Heart right ventricle (tissue), 16 donors: ENCODE results near the gene CAPRIN1. TPM values are rescaled to one million over a fixed set of nuclear protein-coding genes. Genes with fewer than 3 reads are reported as not detected.

Source experiments
- ATAC-seq, 8 donors: fragments of 200-7000 bp; cut with Tn5 transposase; one replicate each; pipeline ENCODE4 v1.9.1; 2020; ENCODE audit warnings: mild to moderate bottlenecking in 8 of 8, moderate library complexity in 8 of 8, moderate number of reproducible peaks in 1 of 8
- DNase-seq, 2 donors: peaks; one replicate each; pipeline ENCODE4 v3.0.0-alpha.2; 2020
- H3K27ac ChIP-seq, 10 donors: fragments of 200-600 bp; sonication (generic) in 2 of 10; one replicate each; pipeline versions ENCODE4 v1.5.0 to v1.8.0; 2020 to 2022; ENCODE audit warnings: mild to moderate bottlenecking in 3 of 10
- H3K27me3 ChIP-seq, 7 donors: fragments of 200-600 bp; one replicate each; pipeline ENCODE4 v1.8.0; 2021 to 2022; ENCODE audit warnings: mild to moderate bottlenecking in 2 of 7
- H3K36me3 ChIP-seq, 9 donors: fragments of 200-600 bp; sonication (generic) in 1 of 9; one replicate each; pipeline versions ENCODE4 v1.5.0 to v1.8.0; 2020 to 2022; ENCODE audit warnings: mild to moderate bottlenecking in 2 of 9
- H3K4me1 ChIP-seq, 9 donors: fragments of 200-600 bp; sonication (generic) in 1 of 9; one replicate each; pipeline versions ENCODE4 v1.5.0 to v1.8.0; 2020 to 2022; ENCODE audit warnings: mild to moderate bottlenecking in 4 of 9
- H3K4me3 ChIP-seq, 10 donors: fragments of 200-600 bp; sonication (generic) in 2 of 10; one replicate each; pipeline versions ENCODE4 v1.5.0 to v1.8.0; 2020 to 2022; ENCODE audit warnings: mild to moderate bottlenecking in 7 of 10, moderate library complexity in 2 of 10
- H3K9me3 ChIP-seq, 11 donors: fragments of 200-600 bp in 10 of 11; sonication (generic) in 2 of 11; one replicate each; pipeline versions ENCODE4 v1.5.0 to v1.8.0; 2013 to 2022; ENCODE audit warnings: mild to moderate bottlenecking in 2 of 11, control low read depth in 1 of 11, moderate library complexity in 1 of 11
- CTCF ChIP-seq, 9 donors: fragments of 200-600 bp; sonication (generic) in 2 of 9; IDR thresholded peaks; one replicate each; pipeline versions ENCODE4 v1.5.0 to v1.8.0; 2021 to 2022; ENCODE audit warnings: antibody characterized with exemption in 9 of 9, mild to moderate bottlenecking in 5 of 9, moderate library complexity in 1 of 9
- WGBS, 2 donors: extraction: QIAGEN DNeasy Blood & Tissue Kit; methylation state at CpG; one replicate each; pipeline ENCODE4 v1.1.7; 2013; ENCODE audit warnings: inconsistent platforms in 1 of 2; 5-methylcytosine and 5-hydroxymethylcytosine counted together
- intact Hi-C, 10 donors: fragments of 100-400 bp; cut with DNase I; formaldehyde crosslinking; loops; one replicate each; pipeline versions ENCODE4 v1.11.1 to v1.14.2; 2022
- polyA plus RNA-seq, 2 donors: library from polyadenylated mRNA; stranded (reverse); fragments of 200-250 nt; gene quantifications; one replicate each; pipeline ENCODE4 v1.2.3, GENCODE V29; 2013
- total RNA-seq, 10 donors: library from RNA; stranded (reverse); fragmentation: NEBNext Ultra II Directional in 3 of 10; extraction: Animal tissue kit (Norgen Biotek cat#: 25700) in 3 of 10; gene quantifications; one replicate each; pipeline versions ENCODE4 v1.2.1 to v1.2.4, GENCODE V29; 2021 to 2023
- donor health status: Arrhythmogenic right ventricular cardiomyopathy.
- donor health status: ischemic (EF 13 %, LVEDD 7.1; RV severe dilation, severe dysfunction).
- donor health status: healthy with polysubstance abuse.
- donor health status: DM: no; HTN: yes; CAD: no.
- donor health status: DM: no; HTN: no; CAD: no.
- donor health status: ischemic (EF 25% LVEDD 6.9; RV normal size, moderate dysfunction).
- donor health status: ischemic (EF 25% LVEDD 5.7; RV mildly dilated, moderate dysfunction).
- donor health status: healthy.
- donor health status: DM: yes; HTN: yes; CAD: no.
- donor health status: Ischemic cardiomyopathy.
- donor health status: ischemic (EF 35%, LVEDD 5.7; RV mildly dilated, moderate dysfunction).
- donor health status: nonischemic (EF 11% LVEDD 7.7; RV severe dilation, severe dysfunction).
- donor health status: DM: yes; HTN: yes; CAD: no.
- donor health status: PGD.
- donor health status: ischemic (EF 29% LVEDD 5.4; RV normal size, mild dysfunction).
- donor health status: nonischemic (EF 23%, LVEDD 6.1; RV moderate dilation, normal function).

CAPRIN1 gene
- total and polyA plus RNA-seq, 12 donors: 37.9 to 142 (median 118) TPM

GRCh38 chr11:34027516-34028408 is 23.8 kb upstream of the CAPRIN1 start:
- Histone ChIP-seq H3K36me3 (no peaks in the 10 kb centered on the region), H3K27me3 (no peaks in the 10 kb centered on the region), H3K4me1 (peaks cover 0 to 12% (median 0%) of the 10 kb centered on the region in 9 donors), H3K4me3 (no peak overlapping the region), H3K27ac (peak overlapping the region in 1 of 10 donors; percentile 20), H3K9me3 (peaks cover 0 to 6% (median 0%) of the 10 kb centered on the region in 11 donors)
- TF ChIP-seq CTCF (IDR thresholded peaks at IDR 0.05): no peak
- intact Hi-C loops: no loop called here
- WGBS, 2 donors: 60 to 64% methylated on average over 10 of the region's 10 CpGs
- DNase-seq: no peak
- peak in 1 of 8 donors; percentile 11 for ATAC-seq

- ATAC-seq: peak in 7 of 8 donors; percentile 56 to 92 (median 81)
- Histone ChIP-seq H3K27me3 (no peaks in the 10 kb centered on the region), H3K4me1 (peaks cover 0 to 12% (median 0%) of the 10 kb centered on the region in 9 donors), H3K36me3 (no peaks in the 10 kb centered on the region), H3K4me3 (no peak overlapping the region), H3K9me3 (no peaks in the 10 kb centered on the region), H3K27ac (peak overlapping the region in 6 of 10 donors; percentile 2 to 44 (median 18))
- 41 to 43% methylated on average over 2 of the region's 2 CpGs for WGBS, 2 donors
- intact Hi-C loops: no loop called here
- peak; percentile 13 to 38 for DNase-seq
- TF ChIP-seq CTCF (IDR thresholded peaks at IDR 0.05): no peak
Observed at GRCh38 chr11:34028425-34028824, 23.1 kb upstream of the CAPRIN1 start.

GRCh38 chr11:34029176-34029575 is 22.4 kb upstream of the CAPRIN1 start:
- intact Hi-C loops: no loop called here
- H3K27ac ChIP-seq: peak overlapping the region in 1 of 10 donors; percentile 28

GRCh38 chr11:34030382-34030781 is 21.1 kb upstream of the CAPRIN1 start:
- 79 to 81% methylated on average over 1 of the region's 1 CpG for WGBS, 2 donors
- no peaks in the 10 kb centered on the region for H3K36me3 ChIP-seq

More at GRCh38 chr11:34029176-34029575, 22.4 kb upstream of the CAPRIN1 start:
- Histone ChIP-seq H3K27me3 (no peaks in the 10 kb centered on the region), H3K4me1 (peaks cover 0 to 12% (median 0%) of the 10 kb centered on the region in 9 donors), H3K36me3 (no peaks in the 10 kb centered on the region), H3K4me3 (no peak overlapping the region), H3K9me3 (no peaks in the 10 kb centered on the region)
- no peak for TF ChIP-seq CTCF (IDR thresholded peaks at IDR 0.05)
- DNase-seq (no peak), ATAC-seq (no peak)
- WGBS, 2 donors: 67 to 69% methylated on average over 4 of the region's 4 CpGs

More at GRCh38 chr11:34030382-34030781, 21.1 kb upstream of the CAPRIN1 start:
- H3K27ac ChIP-seq: no peak overlapping the region
- no peak for DNase-seq
- no peaks in the 10 kb centered on the region for H3K27me3 ChIP-seq
- no peaks in the 10 kb centered on the region for H3K9me3 ChIP-seq
- no peak overlapping the region for H3K4me3 ChIP-seq
- H3K4me1 ChIP-seq: peaks cover 0 to 12% (median 0%) of the 10 kb centered on the region in 9 donors
- intact Hi-C loops: no loop called here
- no peak for TF ChIP-seq CTCF (IDR thresholded peaks at IDR 0.05)
- ATAC-seq: no peak
